Raji (cell line): Measurements from ENCODE around the gene TACC2.

Experiments used
- POLR2A ChIP-seq: IDR thresholded peaks from 2 replicates; pipeline ENCODE4 v1.6.1; 2011; ENCODE audit warnings: low read depth, low read length, control low read depth; ENCODE audit not compliant: insufficient read depth

Gene TACC2

DNA sequence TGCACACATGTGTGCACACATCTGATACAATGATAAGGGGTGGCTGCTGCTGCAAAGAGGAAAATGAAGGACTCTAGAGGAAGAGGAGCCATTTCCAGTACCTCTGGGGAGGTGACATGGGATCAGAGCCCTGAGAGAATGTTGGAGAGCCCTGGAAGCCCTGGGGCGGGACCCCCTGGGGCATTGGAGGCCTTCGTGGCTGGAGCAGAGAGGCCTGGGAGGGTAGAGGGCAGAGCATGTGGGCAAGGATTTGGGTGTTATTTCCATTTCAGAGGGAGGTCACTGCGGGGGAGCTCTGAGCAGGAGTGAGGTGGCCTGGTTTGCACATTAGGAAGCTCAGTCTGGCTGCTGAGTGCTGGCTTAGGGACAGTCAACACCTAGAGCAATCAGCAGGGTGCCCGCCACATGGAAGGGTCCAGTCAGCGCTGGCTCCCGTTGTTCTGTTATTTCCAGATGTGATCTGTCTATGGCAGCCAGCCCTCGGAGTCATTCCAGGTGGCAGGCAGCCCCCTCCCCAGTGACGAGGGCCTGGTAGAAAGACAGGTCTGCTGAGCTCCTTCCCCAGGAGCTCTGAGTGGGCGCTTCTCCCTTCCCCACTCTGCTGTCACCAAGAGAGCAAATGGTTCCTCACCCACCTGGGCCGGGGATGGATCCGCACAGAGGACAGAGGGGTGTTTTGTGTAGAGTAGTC is 258.0 kb downstream of the TACC2 start:
- no peak for TF ChIP-seq POLR2A

DNA sequence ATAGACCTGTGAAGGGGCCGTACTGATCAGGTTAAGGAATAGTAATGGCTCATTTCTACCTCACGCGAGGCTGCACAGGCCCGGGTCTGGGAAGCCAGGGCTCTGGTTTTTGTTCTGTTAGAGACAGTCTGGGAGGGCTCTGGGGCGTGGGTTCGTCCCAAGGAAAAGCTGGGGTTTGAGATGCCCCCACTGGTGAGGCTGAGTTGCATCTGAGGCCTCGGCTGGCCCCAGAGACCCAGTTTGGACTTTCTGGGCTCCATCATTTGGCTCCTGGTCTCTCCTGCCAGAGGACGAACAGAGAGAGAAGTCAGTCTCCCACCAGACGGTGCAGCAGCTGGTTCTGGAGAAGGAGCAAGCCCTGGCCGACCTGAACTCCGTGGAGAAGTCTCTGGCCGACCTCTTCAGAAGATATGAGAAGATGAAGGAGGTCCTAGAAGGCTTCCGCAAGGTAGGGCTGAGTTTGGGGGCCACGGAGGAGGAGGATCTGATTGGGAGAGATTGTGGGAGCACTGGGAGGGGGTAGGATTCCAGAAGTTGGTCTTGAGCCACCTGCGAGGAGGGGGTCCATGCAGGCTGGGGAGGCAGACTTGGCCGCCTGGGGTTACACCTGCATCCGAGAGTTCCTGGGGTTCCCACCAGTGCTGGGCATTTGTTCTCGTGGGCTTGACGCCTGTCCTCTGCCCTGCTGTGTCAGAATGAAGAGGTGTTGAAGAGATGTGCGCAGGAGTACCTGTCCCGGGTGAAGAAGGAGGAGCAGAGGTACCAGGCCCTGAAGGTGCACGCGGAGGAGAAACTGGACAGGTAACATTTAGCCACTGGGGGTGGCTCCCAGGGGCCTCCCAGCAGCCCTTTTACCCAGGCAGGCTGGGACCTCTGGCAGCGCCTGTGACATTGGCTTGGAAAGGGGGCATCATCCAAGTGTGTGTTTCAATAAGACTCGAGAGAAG is 259.7 kb downstream of the TACC2 start:
- no peak for TF ChIP-seq POLR2A

DNA sequence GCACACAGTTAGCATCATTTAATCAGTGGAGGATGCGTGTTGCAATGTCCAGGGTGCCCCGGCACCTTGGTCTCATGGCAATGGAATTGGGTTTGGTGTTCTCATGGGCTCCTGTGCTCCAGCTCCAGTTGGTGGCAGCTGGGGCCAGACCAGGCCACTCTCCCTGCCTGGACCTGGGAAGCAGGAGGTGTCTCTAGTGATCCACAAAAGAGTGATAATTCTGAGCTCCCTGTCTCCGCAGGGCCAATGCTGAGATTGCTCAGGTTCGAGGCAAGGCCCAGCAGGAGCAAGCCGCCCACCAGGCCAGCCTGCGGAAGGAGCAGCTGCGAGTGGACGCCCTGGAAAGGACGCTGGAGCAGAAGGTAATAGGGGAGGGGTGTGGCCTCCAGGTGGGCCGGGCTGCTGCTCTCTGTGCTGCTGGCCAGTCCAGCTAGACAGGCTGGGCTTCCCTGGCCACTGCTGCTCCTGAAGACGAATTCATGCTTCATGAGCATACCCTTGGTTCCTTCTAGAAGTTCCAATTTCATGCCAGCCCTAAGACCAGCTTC is 260.4 kb downstream of the TACC2 start:
- no peak for TF ChIP-seq POLR2A

- no peak for TF ChIP-seq POLR2A
These were observed 261.2 kb downstream of the TACC2 start for GRCh38 chr10:122249991-122250750.

GRCh38 chr10:122251459-122252255 is 262.7 kb downstream of the TACC2 start:
- TF ChIP-seq POLR2A, result no peak

DNA sequence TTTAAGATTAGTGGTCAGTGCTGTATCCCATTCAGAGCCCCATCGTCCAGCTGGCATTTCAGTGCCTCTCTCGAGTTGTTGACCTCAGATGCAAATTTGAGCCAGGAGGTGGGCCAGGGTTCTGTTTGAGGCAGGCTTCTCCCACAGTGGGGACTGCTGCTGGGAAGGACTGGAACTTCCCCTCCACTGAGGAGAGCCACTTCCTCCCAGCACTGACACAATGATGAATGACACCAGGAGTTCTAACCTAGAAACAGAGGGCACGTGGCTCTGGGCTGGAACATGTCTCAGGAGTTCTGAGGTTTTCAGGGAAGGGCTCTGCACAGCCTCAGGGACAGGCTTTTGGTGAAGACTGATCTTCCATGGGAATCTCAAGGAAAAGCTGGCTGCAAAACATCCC is 263.8 kb downstream of the TACC2 start:
- no peak for TF ChIP-seq POLR2A

GRCh38 chr10:122253605-122254004 is 264.6 kb downstream of the TACC2 start:
- no peak for TF ChIP-seq POLR2A

DNA sequence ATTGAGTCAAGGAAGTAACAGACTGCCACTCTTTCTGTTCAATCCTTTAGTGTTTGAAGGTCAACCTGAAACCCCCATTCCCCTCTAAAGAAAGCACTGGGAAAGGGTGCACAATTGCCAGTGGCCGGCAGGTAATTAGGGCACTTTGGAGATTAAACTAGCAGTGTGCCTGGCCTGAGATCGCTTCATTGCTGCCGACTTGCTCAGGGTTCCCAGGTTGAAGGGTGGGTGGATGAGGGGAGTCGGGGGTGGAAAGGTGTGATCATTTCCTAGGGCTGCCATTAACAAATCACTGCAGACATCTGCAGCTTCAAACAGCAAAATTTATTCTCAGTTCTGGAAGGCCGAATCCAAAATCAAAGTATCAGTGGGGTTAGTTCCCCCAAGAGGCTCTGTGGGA is 265.9 kb downstream of the TACC2 start:
- no peak for TF ChIP-seq POLR2A

GRCh38 chr10:122255509-122256301 is 266.7 kb downstream of the TACC2 start:
- TF ChIP-seq POLR2A, result no peak

GRCh38 chr10:122257041-122257440 is 268.1 kb downstream of the TACC2 start:
- TF ChIP-seq POLR2A, result no peak

GRCh38 chr10:122258136-122259074 is 269.4 kb downstream of the TACC2 start:
- TF ChIP-seq POLR2A, result no peak

DNA sequence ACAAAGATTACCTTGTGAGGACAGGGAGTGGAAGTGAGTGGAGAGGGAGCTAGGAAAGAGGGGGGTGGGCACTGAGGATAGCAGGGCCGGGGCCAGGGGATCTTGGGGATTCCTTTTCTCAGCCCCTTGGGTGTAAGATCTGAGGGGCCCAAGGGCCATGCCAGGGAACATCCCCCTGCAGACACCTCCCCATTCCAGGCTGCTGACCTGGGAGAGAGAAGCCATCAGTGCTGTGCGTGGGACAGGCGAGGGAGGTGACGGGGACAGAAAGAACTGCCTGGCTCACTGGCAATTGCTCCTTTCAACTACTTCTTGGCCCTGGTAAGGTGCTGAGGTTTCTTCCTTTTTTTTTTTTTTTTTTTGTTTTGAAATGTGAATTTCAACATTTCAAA is 270.1 kb downstream of the TACC2 start:
- no peak for TF ChIP-seq POLR2A

GRCh38 chr10:122261584-122261983 is 272.6 kb downstream of the TACC2 start:
- TF ChIP-seq POLR2A, result no peak
